Measurements from ENCODE around the gene IGFBP5.

Gene IGFBP5

GRCh38 chr2:216695401-216695821 lies at the start of gene IGFBP5:
Gene IGFBP5, minus strand, starts transcription at chr2:216695549. Its CDS starts 774 bp downstream, at chr2:216694775.
- Histone ChIP-seq H3K27ac (ENCODE audit: low read depth, low read length) (no peak within 1 kb of the TSS), H3F3A (ENCODE audit: control insufficient read depth, insufficient read depth) (no peaks in the 10 kb centered on the region), H3K4me1 (ENCODE audit: control insufficient read depth, low read length) (peaks cover 6% of the 10 kb centered on the region; the same call in 1 of the 2 replicates), H4K20me1 (ENCODE audit: control insufficient read depth, insufficient read depth, low read depth, low read length) (no peaks in the 10 kb centered on the region), H3K9me3 (ENCODE audit: control insufficient read depth, insufficient read depth, low read length) (no peaks in the 10 kb centered on the region), H3K9me2 (replicated peaks; ENCODE audit: control insufficient read depth, low read length) (no peaks in the 10 kb centered on the region), H3K4me3 (ENCODE audit: low read length) (no peak within 1 kb of the TSS), H3K36me3 (ENCODE audit: control insufficient read depth, low read length) (no peaks in the 10 kb centered on the region), H3K27me3 (ENCODE audit: control insufficient read depth, low read length) (peaks cover 65% of the 10 kb centered on the region), H3K4me2 (ENCODE audit: low read length) (no peak within 1 kb of the TSS), H3K79me2 (ENCODE audit: control insufficient read depth, low read length) (no peaks in the 10 kb centered on the region)
- TF ChIP-seq EZH2phosphoT487 (IDR thresholded peaks at IDR 0.05; ENCODE audit: borderline replicate concordance, low read length) (no peak), CTCF (IDR thresholded peaks at IDR 0.05; ENCODE audit: low read depth, low read length, poor library complexity, severe bottlenecking) (peak; percentile 15)

- H3K9me2 ChIP-seq (replicated peaks; ENCODE audit: control insufficient read depth, low read length): no peaks in the 10 kb centered on the region
- H3K27ac ChIP-seq (ENCODE audit: low read depth, low read length): no peak overlapping the region
- no peak for TF ChIP-seq EZH2phosphoT487 (IDR thresholded peaks at IDR 0.05; ENCODE audit: borderline replicate concordance, low read length)
- no peak for TF ChIP-seq CTCF (IDR thresholded peaks at IDR 0.05; ENCODE audit: low read depth, low read length, poor library complexity, severe bottlenecking)
Measured at GRCh38 chr2:216743781-216744180, 48.4 kb upstream of the IGFBP5 start.

GRCh38 chr2:216742411-216742810 lies 47.1 kb upstream of the IGFBP5 start:
- H3F3A ChIP-seq (ENCODE audit: control insufficient read depth, insufficient read depth): no peaks in the 10 kb centered on the region
- H3K4me1 ChIP-seq (ENCODE audit: control insufficient read depth, low read length): no peaks in the 10 kb centered on the region
- no peaks in the 10 kb centered on the region for H3K9me3 ChIP-seq (ENCODE audit: control insufficient read depth, insufficient read depth, low read length)
- no peak overlapping the region for H3K4me2 ChIP-seq (ENCODE audit: low read length)
- H3K27ac ChIP-seq (ENCODE audit: low read depth, low read length): no peak overlapping the region
- H3K36me3 ChIP-seq (ENCODE audit: control insufficient read depth, low read length): no peaks in the 10 kb centered on the region
- H4K20me1 ChIP-seq (ENCODE audit: control insufficient read depth, insufficient read depth, low read depth, low read length): no peaks in the 10 kb centered on the region
- TF ChIP-seq EZH2phosphoT487 (IDR thresholded peaks at IDR 0.05; ENCODE audit: borderline replicate concordance, low read length) (no peak), CTCF (IDR thresholded peaks at IDR 0.05; ENCODE audit: low read depth, low read length, poor library complexity, severe bottlenecking) (no peak)
- H3K4me3 ChIP-seq (ENCODE audit: low read length): no peak overlapping the region
- no peaks in the 10 kb centered on the region for H3K79me2 ChIP-seq (ENCODE audit: control insufficient read depth, low read length)
- H3K9me2 ChIP-seq (replicated peaks; ENCODE audit: control insufficient read depth, low read length): no peaks in the 10 kb centered on the region
- no peaks in the 10 kb centered on the region for H3K27me3 ChIP-seq (ENCODE audit: control insufficient read depth, low read length)

More at GRCh38 chr2:216743781-216744180, 48.4 kb upstream of the IGFBP5 start:
- Histone ChIP-seq H3K4me1 (ENCODE audit: control insufficient read depth, low read length) (no peaks in the 10 kb centered on the region), H4K20me1 (ENCODE audit: control insufficient read depth, insufficient read depth, low read depth, low read length) (no peaks in the 10 kb centered on the region), H3K36me3 (ENCODE audit: control insufficient read depth, low read length) (no peaks in the 10 kb centered on the region), H3K79me2 (ENCODE audit: control insufficient read depth, low read length) (no peaks in the 10 kb centered on the region), H3K4me2 (ENCODE audit: low read length) (no peak overlapping the region), H3K4me3 (ENCODE audit: low read length) (no peak overlapping the region), H3F3A (ENCODE audit: control insufficient read depth, insufficient read depth) (no peaks in the 10 kb centered on the region), H3K27me3 (ENCODE audit: control insufficient read depth, low read length) (no peaks in the 10 kb centered on the region), H3K9me3 (ENCODE audit: control insufficient read depth, insufficient read depth, low read length) (no peaks in the 10 kb centered on the region)

All from DOHH2 (cell line).